ENCODE results near the gene EXT2.
A peak's percentile ranks its signal among the peaks of the same experiment; 100 is the strongest.

- peak; percentile 28 for TF ChIP-seq CTCF (IDR thresholded peaks at IDR 0.05; ENCODE audit: poor library complexity)
- TF ChIP-seq EZH2phosphoT487 (IDR thresholded peaks at IDR 0.05; ENCODE audit: low read depth, severe bottlenecking, unreplicated experiment): no peak
These were observed 24.7 kb downstream of the EXT2 start for GRCh38 chr11:44120169-44120568.

All from hepatocyte (in vitro differentiated cells).